GM10266 (cell line): ENCODE measurements around the gene FNBP1.
"Not testable (repeated sequence)": the region's sequence is repeated elsewhere in the genome, so short reads cannot be mapped to it uniquely, and the experiment has no call there.

Experiments used
- DNase-seq: peaks from one replicate; pipeline ENCODE4 v3.0.0; 2012; ENCODE audit errors: extremely low spot score
- TF ChIP-seq, protein P1 (sequence below): IDR thresholded peaks from 2 replicates; pipeline ENCODE4 v1.5.1; 2012; ENCODE audit warnings: mild to moderate bottlenecking, low read depth; ENCODE audit not compliant: control insufficient read depth, insufficient read depth; ENCODE audit errors: missing control alignments

FNBP1 gene

DNA sequence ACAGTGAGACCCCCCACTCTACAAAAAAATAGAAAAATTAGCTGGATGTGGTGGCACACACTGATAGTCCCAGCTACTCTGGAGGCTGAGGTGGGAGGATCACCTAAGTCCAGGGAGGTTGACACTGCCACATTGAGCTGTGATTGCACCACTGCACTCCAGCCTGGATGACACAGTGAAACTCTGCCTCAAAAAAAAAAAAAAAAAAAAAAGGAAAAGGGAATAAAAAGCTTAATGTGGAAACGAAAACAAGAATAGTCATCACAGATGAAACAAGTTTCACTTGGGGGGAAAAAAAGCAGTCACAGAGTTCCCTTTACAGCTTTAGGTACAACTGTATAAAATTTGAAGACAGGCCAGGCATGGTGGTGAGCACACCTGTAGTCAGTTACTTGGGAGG is 84.2 kb downstream of the FNBP1 start:
- no peak for DNase-seq
- TF ChIP-seq, protein P1, sequence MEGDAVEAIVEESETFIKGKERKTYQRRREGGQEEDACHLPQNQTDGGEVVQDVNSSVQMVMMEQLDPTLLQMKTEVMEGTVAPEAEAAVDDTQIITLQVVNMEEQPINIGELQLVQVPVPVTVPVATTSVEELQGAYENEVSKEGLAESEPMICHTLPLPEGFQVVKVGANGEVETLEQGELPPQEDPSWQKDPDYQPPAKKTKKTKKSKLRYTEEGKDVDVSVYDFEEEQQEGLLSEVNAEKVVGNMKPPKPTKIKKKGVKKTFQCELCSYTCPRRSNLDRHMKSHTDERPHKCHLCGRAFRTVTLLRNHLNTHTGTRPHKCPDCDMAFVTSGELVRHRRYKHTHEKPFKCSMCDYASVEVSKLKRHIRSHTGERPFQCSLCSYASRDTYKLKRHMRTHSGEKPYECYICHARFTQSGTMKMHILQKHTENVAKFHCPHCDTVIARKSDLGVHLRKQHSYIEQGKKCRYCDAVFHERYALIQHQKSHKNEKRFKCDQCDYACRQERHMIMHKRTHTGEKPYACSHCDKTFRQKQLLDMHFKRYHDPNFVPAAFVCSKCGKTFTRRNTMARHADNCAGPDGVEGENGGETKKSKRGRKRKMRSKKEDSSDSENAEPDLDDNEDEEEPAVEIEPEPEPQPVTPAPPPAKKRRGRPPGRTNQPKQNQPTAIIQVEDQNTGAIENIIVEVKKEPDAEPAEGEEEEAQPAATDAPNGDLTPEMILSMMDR = no peak

DNA sequence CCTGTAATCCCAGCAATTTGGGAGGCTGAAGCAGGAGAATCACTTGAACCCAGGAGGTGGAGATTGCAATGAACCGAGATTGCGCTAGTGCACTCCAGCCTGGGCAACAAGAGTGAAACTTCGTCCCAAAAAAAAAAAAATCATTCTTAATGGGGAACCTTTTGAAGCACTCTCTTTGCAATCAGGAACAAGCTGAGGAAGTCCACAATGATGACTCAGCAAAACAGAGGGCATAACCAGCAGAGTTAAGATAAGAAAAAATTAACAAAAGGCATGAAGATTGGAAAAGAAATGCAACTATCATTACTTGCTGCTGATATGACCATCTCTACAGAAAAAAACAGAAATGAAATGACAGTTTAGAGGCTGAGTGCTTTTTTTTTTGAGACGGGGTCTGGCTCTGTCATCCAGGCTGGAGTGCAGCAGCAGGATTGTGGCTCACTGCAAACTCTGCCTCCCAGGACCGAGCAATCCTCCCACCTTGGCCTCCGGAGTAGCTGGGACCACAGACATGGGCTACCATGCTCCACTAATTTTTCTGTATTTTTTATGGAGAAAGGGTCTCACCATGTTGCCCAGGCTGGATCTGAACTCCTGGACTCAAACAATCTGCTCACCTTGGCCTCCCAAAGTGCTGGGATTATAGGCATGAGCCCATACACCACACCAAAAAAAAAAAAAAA is 88.0 kb downstream of the FNBP1 start:
- no peak for DNase-seq
- TF ChIP-seq, protein P1 = no peak

GRCh38 chr9:129953736-129954135 is 89.3 kb downstream of the FNBP1 start:
- TF ChIP-seq, protein P1 = no peak
- no peak for DNase-seq

- TF ChIP-seq, protein P1 = no peak
- no peak for DNase-seq
Measured at GRCh38 chr9:129952337-129952736, 90.7 kb downstream of the FNBP1 start.

DNA sequence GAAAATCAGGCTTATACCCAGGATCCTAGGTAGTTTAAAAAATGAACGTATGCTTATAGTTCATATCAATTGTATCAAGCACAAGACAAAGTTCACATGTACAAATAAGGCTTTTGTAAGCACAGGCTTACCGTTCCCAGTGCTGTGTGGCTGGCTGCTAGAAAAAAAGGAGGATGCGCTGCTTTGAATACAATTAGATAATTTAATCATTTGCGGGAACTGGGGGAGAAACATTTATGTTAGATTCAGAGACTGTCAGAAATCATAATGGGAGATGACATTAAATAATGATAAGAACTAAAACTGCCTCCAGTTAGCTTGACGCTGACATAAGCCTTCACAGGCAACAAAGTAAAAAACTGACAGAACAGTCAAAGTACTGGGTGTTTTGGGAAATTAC is 93.2 kb downstream of the FNBP1 start:
- DNase-seq = no peak
- TF ChIP-seq, protein P1 = no peak

GRCh38 chr9:129948626-129949025 is 94.4 kb downstream of the FNBP1 start:
- DNase-seq = not testable (repeated sequence)

DNA sequence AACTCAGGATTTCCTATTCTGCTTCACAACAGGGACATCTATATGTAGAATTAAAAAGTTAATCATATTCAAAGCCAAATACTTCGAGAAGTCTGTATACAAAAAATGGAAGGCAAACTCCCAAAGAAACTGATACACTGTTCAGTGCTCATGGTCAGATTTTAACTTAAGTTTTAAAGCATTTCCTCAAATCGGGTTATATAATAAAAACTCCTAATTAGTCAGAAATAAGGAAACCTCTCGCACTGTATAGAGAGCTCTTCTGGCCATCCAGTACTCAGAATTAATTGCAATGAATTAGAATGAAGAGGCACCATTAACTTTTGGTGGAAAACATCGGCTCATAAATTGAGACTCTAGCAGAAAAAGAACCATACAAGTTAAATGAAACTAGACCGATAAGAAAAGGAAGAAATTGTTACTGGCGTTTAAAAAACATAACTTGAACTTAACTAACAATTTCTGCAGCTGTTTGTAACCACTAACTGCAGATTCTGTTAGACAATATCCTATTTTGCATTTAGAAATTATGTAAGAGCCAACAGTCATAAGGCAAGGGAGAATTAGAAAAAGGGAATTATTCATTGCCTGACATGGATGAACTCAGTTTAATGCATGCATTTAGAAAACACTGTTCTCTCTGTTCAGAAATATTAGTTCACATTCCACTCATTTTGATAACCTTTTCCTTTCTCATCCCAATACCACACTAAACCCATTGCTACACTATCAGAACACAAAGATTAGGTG is 96.6 kb downstream of the FNBP1 start:
- TF ChIP-seq, protein P1 = no peak
- no peak for DNase-seq
